Neural cell (in vitro differentiated cells): Measurements from ENCODE around the gene TFPI. TPM values are rescaled to one million over a fixed set of nuclear protein-coding genes. Genes with fewer than 3 reads are reported as not detected.

Experiments
- H2AFZ ChIP-seq: fragments of 200-600, 300-800 bp; sonication (generic), shearing (Covaris generic); 2 replicates; pipeline ENCODE4 v1.6.0; 2014; ENCODE audit warnings: low read depth, mild to moderate bottlenecking, antibody characterized with exemption, low read length, moderate library complexity
- H3F3A ChIP-seq: fragments of 200-600 bp; shearing (Covaris generic); 2 replicates; pipeline ENCODE4 v1.6.1; 2016; ENCODE audit warnings: mild to moderate bottlenecking, moderate library complexity, mixed read lengths, antibody characterized with exemption, low read length; ENCODE audit not compliant: insufficient read depth, poor library complexity, severe bottlenecking
- H3K27ac ChIP-seq: fragments of 200-600, 300-800 bp; sonication (generic), shearing (Covaris generic); 2 replicates; pipeline ENCODE4 v1.5.1; 2014; ENCODE audit warnings: mild to moderate bottlenecking, low read length, moderate library complexity
- H3K27me3 ChIP-seq: fragments of 300-800, 200-600 bp; sonication (generic), shearing (Covaris generic); 2 replicates; pipeline ENCODE4 v1.6.0; 2014; ENCODE audit warnings: mild to moderate bottlenecking, low read depth, low read length, moderate library complexity; ENCODE audit not compliant: insufficient read depth
- H3K36me3 ChIP-seq: fragments of 300-800, 200-600 bp; sonication (generic), shearing (Covaris generic); 2 replicates; pipeline ENCODE4 v1.5.1; 2014; ENCODE audit warnings: mild to moderate bottlenecking, antibody characterized with exemption, low read length, moderate library complexity; ENCODE audit not compliant: insufficient read depth
- H3K4me2 ChIP-seq: fragments of 300-800, 200-600 bp; sonication (generic), shearing (Covaris generic); 2 replicates; pipeline ENCODE4 v1.6.0; 2014; ENCODE audit warnings: mild to moderate bottlenecking, low read length
- H3K4me3 ChIP-seq: fragments of 300-800, 200-600 bp; sonication (generic), shearing (Covaris generic); 2 replicates; pipeline ENCODE4 v1.5.1; 2014; ENCODE audit warnings: mild to moderate bottlenecking, low read length, moderate library complexity
- H3K79me2 ChIP-seq: fragments of 200-600 bp; shearing (Covaris generic); replicated peaks from 2 replicates; pipeline ENCODE4 v1.6.0; 2014; ENCODE audit warnings: mild to moderate bottlenecking, low read length, moderate library complexity; ENCODE audit not compliant: insufficient read depth
- H3K9ac ChIP-seq: fragments of 300-800, 200-600 bp; sonication (generic), shearing (Covaris generic); 2 replicates; pipeline ENCODE4 v1.6.1; 2016; ENCODE audit warnings: mild to moderate bottlenecking, low read length, mixed read lengths
- H3K9me2 ChIP-seq: fragments of 200-600 bp; shearing (Covaris generic); 2 replicates; pipeline ENCODE4 v1.6.1; 2016; ENCODE audit warnings: mild to moderate bottlenecking, low read length, mixed read lengths; ENCODE audit not compliant: insufficient read depth
- H3K9me3 ChIP-seq: fragments of 200-600, 300-800 bp; sonication (generic), shearing (Covaris generic); 2 replicates; pipeline ENCODE4 v1.6.1; 2016; ENCODE audit warnings: mild to moderate bottlenecking, mixed run types, low read length, moderate library complexity, mixed read lengths
- H4K20me1 ChIP-seq: fragments of 200-600 bp; shearing (Covaris generic); 2 replicates; pipeline ENCODE4 v1.6.1; 2016; ENCODE audit warnings: mild to moderate bottlenecking, mixed run types; ENCODE audit not compliant: insufficient read depth
- EP300 ChIP-seq: fragments of 450-650 bp; conservative IDR thresholded peaks from 2 replicates; pipeline ENCODE4 v1.6.1; 2014; ENCODE audit warnings: antibody characterized with exemption, mild to moderate bottlenecking, moderate library complexity; ENCODE audit not compliant: poor library complexity, severe bottlenecking
- EZH2 ChIP-seq: fragments of 200-600, 300-800 bp; shearing (Covaris generic), sonication (generic); IDR thresholded peaks from 2 replicates; pipeline ENCODE4 v1.6.1; 2014; ENCODE audit warnings: antibody characterized with exemption, low read length, borderline replicate concordance, mild to moderate bottlenecking; ENCODE audit not compliant: insufficient read depth, poor library complexity, severe bottlenecking
- MXI1 ChIP-seq: fragments of 450-650 bp; conservative IDR thresholded peaks from 2 replicates; pipeline ENCODE4 v1.6.1; 2014; ENCODE audit warnings: antibody characterized with exemption, mild to moderate bottlenecking; ENCODE audit not compliant: poor library complexity, severe bottlenecking
- POLR2AphosphoS5 ChIP-seq: IDR thresholded peaks from 2 replicates; pipeline ENCODE4 v1.6.1; 2012
- RAD21 ChIP-seq: fragments of 450-650 bp; conservative IDR thresholded peaks from 2 replicates; pipeline ENCODE4 v1.6.1; 2014; ENCODE audit warnings: antibody characterized with exemption, mild to moderate bottlenecking, moderate library complexity
- REST ChIP-seq: IDR thresholded peaks from 2 replicates; pipeline ENCODE4 v1.6.1; 2012; ENCODE audit warnings: borderline replicate concordance
- SMC3 ChIP-seq: fragments of 450-650 bp; conservative IDR thresholded peaks from 2 replicates; pipeline ENCODE4 v1.6.1; 2014; ENCODE audit warnings: antibody characterized with exemption, mild to moderate bottlenecking, moderate library complexity; ENCODE audit not compliant: poor library complexity
- TAF1 ChIP-seq: IDR thresholded peaks from 2 replicates; pipeline ENCODE4 v1.6.1; 2012; ENCODE audit warnings: low read depth
- polyA minus RNA-seq: library from RNA; depleted of rRNA, polyadenylated mRNA; stranded (reverse); fragments of >200 nt; gene quantifications from 2 replicates; pipeline ENCODE4 v1.2.3, GENCODE V29; 2014
- polyA plus RNA-seq: library from polyadenylated mRNA; depleted of rRNA; stranded (reverse); fragments of >200 nt; gene quantifications from 2 replicates; pipeline ENCODE4 v1.2.3, GENCODE V29; 2014
- TF ChIP-seq, protein P1 (sequence below): fragments of 450-650 bp; IDR thresholded peaks from 2 replicates; pipeline ENCODE4 v1.5.1; 2014; ENCODE audit warnings: antibody characterized with exemption, mild to moderate bottlenecking, moderate library complexity; ENCODE audit not compliant: poor library complexity, severe bottlenecking

Gene TFPI
- polyA plus RNA-seq (0.51 TPM in 1 of 2 replicates, not detected in the other), polyA minus RNA-seq (not detected in 2 replicates)

DNA sequence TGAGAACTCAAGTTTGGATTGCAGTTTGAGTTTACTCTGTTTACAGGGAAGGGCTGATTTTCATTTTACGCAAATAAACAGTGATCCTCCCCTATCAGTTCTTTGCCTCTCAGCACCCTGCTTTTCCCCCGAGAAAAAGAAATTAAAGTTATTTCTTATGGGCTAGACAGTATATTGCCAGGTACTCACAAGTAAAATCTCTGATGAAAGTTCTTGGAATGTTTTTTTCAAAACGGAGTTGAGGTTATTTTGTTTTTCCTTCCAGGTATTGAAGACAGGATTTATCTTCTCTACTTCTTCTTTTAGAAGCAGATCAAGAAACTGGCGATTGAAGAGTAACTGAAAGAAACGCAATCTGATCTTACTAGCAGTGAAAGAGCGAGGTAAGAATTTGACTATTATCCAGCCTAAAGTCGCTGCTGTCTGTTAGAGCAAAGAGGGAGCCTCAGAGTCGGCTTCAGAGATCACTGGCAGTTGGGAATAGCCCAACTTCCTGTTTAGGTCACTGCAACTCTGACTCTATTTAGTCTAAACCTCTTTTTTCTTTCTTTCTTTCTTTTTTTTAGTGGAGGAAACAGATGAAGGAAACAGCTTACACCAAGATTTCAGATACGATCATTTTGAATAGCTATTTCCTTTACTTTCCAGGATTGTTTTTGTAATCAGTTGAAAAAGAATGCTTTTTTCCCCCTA lies at the start of gene TFPI:
Gene TFPI (minus strand): TSS at position 425 of the 693 bp plus-strand sequence. CDS start 50,667 bp downstream, outside the sequence.
- Histone ChIP-seq H3K4me2 (no peak within 1 kb of the TSS), H3K9ac (no peak within 1 kb of the TSS), H3K36me3 (no peaks in the 10 kb centered on the region), H4K20me1 (no peaks in the 10 kb centered on the region), H2AFZ (no peak within 1 kb of the TSS), H3K27ac (no peak within 1 kb of the TSS), H3F3A (no peaks in the 10 kb centered on the region), H3K27me3 (no peaks in the 10 kb centered on the region), H3K79me2 (no peaks in the 10 kb centered on the region), H3K9me3 (no peaks in the 10 kb centered on the region), H3K4me3 (no peak within 1 kb of the TSS), H3K9me2 (no peaks in the 10 kb centered on the region)
- TF ChIP-seq EZH2 (no peak), REST (no peak), SMC3 (no peak), TAF1 (no peak)
- TF ChIP-seq, protein P1, sequence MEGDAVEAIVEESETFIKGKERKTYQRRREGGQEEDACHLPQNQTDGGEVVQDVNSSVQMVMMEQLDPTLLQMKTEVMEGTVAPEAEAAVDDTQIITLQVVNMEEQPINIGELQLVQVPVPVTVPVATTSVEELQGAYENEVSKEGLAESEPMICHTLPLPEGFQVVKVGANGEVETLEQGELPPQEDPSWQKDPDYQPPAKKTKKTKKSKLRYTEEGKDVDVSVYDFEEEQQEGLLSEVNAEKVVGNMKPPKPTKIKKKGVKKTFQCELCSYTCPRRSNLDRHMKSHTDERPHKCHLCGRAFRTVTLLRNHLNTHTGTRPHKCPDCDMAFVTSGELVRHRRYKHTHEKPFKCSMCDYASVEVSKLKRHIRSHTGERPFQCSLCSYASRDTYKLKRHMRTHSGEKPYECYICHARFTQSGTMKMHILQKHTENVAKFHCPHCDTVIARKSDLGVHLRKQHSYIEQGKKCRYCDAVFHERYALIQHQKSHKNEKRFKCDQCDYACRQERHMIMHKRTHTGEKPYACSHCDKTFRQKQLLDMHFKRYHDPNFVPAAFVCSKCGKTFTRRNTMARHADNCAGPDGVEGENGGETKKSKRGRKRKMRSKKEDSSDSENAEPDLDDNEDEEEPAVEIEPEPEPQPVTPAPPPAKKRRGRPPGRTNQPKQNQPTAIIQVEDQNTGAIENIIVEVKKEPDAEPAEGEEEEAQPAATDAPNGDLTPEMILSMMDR = no peak

GRCh38 chr2:187594801-187595200 lies 40.6 kb upstream of the TFPI start:
- no peak overlapping the region for H3K4me2 ChIP-seq
- no peaks in the 10 kb centered on the region for H4K20me1 ChIP-seq
- no peak overlapping the region for H2AFZ ChIP-seq
- no peak overlapping the region for H3K4me3 ChIP-seq
- H3K79me2 ChIP-seq = no peaks in the 10 kb centered on the region
- H3K36me3 ChIP-seq = no peaks in the 10 kb centered on the region
- no peaks in the 10 kb centered on the region for H3K27me3 ChIP-seq
- no peaks in the 10 kb centered on the region for H3F3A ChIP-seq
- H3K27ac ChIP-seq = no peak overlapping the region
- no peak overlapping the region for H3K9ac ChIP-seq
- no peaks in the 10 kb centered on the region for H3K9me3 ChIP-seq
- TF ChIP-seq REST (no peak), SMC3 (peak; percentile 81), TAF1 (no peak), RAD21 (peak; percentile 80), MXI1 (no peak), POLR2AphosphoS5 (no peak), EZH2 (no peak), EP300 (no peak)
- TF ChIP-seq, protein P1 = peak; percentile 68
- no peaks in the 10 kb centered on the region for H3K9me2 ChIP-seq
